NCI-H146 (cell line): Measurements from ENCODE around the gene RNPS1.
"Not testable (repeated sequence)": the region's sequence is repeated elsewhere in the genome, so short reads cannot be mapped to it uniquely, and the experiment has no call there.

Source experiments
- DNase-seq: peaks from one replicate; lab custom pipeline; 2025; lab: John Stamatoyannopoulos, UW

RNPS1 gene

GRCh38 chr16:2282866-2283555 is 15.1 kb upstream of the RNPS1 start:
- no peak for DNase-seq

DNA sequence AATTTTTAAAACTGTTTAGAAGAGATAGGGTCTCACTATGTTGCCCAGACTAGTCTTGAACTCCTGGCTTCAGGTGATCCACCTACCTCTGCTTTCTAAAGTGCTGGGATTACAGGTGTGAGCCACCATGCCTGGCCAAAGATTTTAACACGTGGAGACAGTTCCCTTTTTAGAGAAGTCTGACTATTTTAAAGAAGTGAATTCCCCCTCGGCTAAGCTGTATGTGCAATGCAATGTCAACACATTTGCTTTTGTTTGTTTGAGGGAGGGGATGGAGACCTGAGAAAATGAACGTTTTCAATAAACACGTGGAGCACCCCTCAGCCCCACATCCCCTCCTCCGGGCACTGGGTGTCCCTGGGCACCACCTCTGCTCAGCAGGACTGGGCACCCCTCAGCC is 14.3 kb upstream of the RNPS1 start:
- DNase-seq: no peak

- DNase-seq: no peak
These were observed 13.1 kb upstream of the RNPS1 start for GRCh38 chr16:2280981-2281542.

- DNase-seq: no peak
These were observed 12.5 kb upstream of the RNPS1 start for GRCh38 chr16:2280461-2280860.

DNA sequence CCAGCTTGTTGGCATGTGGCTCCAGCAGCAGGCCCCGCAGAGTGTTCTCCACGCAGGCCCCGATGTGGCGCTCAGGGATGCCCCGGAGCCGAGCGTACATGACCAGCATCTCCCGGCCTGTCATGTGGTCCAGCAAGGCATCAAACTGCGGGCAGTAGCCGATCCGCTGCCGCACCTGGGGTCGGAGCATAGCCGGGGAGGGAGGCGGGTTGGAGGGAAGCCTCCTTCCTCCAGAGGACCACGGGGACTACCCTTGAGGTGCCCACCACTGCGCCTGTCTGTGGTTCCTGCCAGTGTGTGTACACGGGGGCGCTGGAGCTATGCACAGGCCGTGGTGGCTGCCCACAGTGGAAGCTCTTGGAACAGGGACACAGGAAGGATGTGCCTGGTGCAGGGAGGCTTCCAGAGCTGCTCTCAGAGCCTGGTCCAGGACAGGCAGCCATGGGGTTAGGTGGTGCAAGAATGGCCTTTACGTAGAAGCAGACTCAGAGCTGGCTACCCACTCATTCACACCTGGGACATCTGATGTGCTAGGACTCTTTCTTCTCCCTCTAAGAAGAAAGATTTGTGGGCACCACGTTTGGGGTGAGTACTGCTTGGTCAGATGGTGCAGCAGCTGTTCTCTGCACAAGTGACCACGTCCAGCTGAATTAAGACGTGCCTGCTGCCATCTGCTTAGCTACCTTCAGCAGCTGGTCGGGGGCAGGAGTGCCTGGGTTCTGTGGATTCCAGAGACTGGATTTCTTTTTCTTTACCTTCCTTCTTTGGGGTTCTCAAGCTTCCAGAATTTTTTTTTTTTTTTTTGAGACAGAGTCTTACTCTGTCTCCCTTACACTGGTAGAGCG is 11.3 kb upstream of the RNPS1 start:
- DNase-seq: no peak

DNA sequence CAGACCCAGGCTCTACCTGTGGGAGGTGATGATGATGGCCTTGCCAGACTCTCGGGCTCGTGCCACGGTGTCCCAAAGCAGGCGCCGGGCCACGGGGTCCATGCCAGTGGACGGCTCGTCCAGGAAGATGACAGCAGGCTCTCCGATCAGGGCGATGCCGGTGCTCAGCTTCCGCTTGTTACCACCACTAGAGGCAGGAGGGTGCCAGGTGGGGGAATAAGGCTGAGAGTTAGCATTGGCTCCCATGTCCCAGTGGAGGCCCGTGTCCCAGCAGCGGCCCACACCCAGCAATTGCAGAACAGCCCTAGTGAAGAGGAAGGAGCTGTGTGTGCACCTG is 10.3 kb upstream of the RNPS1 start:
- no peak for DNase-seq

- no peak for DNase-seq
These were observed 9.7 kb upstream of the RNPS1 start for GRCh38 chr16:2277466-2278271.

DNA sequence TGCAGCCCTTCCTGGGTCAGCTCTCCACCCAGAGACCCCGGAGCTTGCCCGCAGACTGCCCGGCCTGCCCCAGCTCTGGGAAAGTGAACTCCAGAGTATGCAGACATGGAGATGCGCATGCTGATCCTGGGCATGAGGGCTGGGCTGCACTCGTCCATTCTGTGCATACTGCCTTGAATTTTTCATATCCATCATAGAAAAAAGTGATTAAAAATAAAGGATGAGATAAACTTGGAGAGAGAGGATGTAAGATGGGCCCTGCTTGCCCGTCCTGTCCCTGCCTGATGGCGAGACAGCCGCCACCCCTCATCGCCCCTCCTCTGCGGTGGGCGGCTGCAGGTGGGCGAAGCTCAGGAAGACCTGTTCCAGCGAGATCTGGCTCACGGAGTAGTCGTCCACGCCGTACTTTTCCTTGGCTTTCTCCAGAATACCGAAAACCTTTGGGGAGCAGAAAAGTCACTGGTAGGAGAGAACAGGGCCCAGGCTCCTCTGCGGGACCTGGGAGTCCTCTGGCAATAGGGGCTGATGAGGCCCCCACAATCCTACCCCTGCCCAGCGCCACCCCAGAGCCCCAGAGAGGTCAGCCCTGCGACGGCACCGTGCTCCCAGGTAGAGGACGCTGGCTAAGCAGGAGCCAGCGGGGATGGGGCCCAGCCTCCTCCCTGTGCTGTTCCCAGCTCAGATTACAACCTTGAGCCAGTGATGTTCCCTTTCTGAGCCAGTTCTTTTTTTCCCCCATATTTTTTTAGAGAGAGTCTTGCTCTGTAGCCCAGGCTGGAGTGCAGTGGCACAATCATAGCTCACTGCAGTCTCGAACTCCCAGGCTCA is 8.7 kb upstream of the RNPS1 start:
- no peak for DNase-seq

DNA sequence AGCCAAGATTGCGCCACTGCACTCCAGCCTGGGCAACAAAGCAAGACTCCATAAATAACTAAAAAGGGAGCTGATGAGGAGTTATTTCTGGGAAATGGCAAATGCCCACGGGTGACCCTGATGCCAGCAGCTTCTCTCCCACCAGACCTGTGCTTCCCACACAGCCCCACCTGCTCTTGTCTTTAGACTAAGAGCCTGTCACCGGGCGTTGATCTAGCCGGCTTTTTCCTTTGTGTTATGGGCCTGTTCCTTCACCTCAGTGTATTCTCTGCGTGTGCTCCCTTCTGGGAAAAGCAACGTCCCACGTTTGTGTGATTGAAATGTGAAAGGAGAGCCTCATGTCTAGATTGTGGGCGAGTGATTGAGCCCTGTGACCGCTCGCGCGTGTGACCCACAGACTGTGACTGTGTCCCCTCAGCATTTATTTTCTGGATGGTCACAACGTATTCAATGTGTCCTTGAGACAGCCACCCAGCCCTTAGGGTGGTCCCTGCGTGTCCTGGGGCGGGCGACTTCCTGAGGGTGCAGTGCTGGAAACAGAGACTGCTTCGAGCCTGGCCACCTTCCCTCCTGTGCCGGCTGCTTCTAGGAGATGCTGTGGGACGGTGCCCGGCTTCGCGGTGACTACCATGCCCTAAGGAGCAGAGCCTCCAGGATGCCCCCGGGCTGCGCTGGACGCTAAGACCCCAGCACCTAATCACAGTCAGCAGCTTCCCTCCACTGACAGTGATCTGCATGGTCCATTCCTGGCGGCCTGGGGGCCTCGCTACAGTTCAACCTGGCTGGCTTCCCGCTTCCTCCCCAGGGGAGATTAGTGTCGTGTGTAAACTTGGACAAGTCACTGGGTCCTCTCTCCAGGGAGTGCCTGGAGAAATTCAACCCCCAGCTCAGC is 7.8 kb upstream of the RNPS1 start:
- DNase-seq: no peak

GRCh38 chr16:2273931-2274330 is 6.0 kb upstream of the RNPS1 start:
- DNase-seq: no peak

GRCh38 chr16:2273484-2273883 is 5.6 kb upstream of the RNPS1 start:
- no peak for DNase-seq

GRCh38 chr16:2271848-2272461 is 4.0 kb upstream of the RNPS1 start:
- DNase-seq: no peak

DNA sequence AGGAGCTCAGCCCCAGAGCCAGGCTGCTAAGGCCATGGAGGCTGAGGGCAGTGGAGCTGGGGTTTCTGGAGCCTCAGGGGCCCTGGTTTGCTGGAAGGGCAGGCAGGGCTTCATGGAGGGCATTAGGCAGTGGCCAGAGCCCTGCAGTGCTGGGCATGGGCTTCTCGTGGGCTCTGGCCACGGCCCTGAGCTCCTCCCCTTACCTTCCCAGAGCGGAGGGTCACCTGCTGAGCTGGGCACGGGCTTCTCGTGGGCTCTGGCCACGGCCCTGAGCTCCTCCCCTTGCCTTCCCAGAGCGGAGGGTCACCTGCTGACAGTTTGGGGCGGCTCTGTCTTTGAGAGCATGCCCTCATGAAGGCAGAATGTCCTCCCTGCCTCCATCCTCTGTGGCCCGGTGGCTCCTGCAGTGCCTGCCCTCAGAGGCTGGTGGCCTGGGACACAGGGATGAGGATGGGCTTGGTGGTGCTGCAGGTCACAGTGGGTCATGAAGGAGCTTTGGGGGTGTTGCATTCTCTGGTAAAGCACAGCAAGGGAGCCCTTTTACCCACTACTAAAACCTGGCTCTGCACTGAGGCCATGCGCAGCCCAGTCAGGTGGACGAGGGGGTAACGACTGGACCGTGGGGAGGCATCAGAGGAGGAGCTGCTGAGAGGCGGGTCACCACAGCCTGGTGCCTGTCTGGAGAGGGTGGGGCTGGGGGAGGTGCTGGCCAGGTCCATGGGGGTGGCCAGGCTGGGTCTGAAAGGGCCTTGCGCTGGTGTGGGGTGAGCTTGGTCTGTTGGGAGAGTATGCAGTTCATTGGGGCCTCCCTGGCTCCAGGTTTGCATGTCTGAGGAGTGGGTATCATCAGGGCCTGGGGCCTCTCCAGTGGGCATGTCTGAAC is 2.9 kb upstream of the RNPS1 start:
- no peak for DNase-seq

- DNase-seq: no peak
These were observed 2.1 kb upstream of the RNPS1 start for GRCh38 chr16:2270070-2270462.

DNA sequence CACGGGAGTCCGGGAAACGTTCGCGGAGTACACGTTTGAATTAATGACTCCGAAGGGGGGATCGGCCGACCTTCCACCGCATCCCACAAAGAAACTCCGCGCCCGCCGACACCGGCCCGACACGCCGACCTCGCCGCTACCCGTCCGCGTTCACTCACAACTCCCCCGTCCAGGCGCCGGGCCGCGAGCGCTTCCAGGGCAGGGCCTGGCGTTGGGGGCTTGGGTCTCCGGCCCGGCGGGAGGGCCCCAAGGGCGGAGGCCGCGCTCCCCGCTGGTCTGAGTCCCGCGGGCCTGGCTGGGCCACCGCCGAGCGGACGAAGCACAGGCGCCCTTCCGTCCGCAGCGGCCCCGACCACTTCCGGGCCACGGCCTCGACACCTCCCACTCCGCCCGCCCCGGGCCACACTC is 417 bp downstream of the RNPS1 start:
- peak; percentile 83 for DNase-seq

DNA sequence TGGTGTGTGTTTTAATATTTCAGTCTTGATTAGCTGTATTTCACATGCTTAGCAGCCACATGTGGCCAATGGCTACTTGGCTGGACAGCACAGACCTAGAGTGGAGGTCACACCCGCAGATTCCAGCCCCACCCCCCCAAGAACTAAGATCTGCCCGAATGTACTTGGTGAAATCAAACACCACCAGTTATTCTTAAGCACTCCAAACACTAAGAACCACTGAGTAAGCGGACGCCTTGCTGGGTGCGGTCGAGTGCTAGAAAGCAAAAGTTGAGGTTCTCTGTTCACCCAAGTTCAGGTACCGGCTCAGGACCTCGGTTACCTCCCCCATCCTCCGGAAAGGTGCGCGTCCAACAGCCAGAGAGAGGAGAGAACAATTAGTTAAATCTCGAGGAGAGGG is 1.0 kb downstream of the RNPS1 start:
- not testable (repeated sequence) for DNase-seq

GRCh38 chr16:2263026-2263425 is 4.9 kb downstream of the RNPS1 start:
- not testable (repeated sequence) for DNase-seq

- no peak for DNase-seq
These were observed 7.7 kb downstream of the RNPS1 start for GRCh38 chr16:2260250-2260649.

GRCh38 chr16:2258530-2258929 is 9.4 kb downstream of the RNPS1 start:
- not testable (repeated sequence) for DNase-seq
